Measurements from ENCODE around the gene SLC13A2.

- TF ChIP-seq POLR2AphosphoS5 (IDR thresholded peaks at IDR 0.05): no peak
- TF ChIP-seq, protein P1, sequence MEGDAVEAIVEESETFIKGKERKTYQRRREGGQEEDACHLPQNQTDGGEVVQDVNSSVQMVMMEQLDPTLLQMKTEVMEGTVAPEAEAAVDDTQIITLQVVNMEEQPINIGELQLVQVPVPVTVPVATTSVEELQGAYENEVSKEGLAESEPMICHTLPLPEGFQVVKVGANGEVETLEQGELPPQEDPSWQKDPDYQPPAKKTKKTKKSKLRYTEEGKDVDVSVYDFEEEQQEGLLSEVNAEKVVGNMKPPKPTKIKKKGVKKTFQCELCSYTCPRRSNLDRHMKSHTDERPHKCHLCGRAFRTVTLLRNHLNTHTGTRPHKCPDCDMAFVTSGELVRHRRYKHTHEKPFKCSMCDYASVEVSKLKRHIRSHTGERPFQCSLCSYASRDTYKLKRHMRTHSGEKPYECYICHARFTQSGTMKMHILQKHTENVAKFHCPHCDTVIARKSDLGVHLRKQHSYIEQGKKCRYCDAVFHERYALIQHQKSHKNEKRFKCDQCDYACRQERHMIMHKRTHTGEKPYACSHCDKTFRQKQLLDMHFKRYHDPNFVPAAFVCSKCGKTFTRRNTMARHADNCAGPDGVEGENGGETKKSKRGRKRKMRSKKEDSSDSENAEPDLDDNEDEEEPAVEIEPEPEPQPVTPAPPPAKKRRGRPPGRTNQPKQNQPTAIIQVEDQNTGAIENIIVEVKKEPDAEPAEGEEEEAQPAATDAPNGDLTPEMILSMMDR (IDR thresholded peaks at IDR 0.05): no peak
- no peak for TF ChIP-seq POLR2A (IDR thresholded peaks at IDR 0.05)
These were observed 63.8 kb downstream of the SLC13A2 start for GRCh38 chr17:28537219-28537610.

All from gastroesophageal sphincter (tissue), 3 donors.